Spleen (tissue), 7 donors: ENCODE data around the gene YAE1.

Experiments used
- CTCF ChIP-seq, 11 experiments: fragments of 200-600 bp in 7 of 11; fragments of 450-650 bp in 4 of 11; sonication (generic) in 4 of 11; IDR thresholded peaks in 8 of 11; conservative IDR thresholded peaks in 3 of 11; 1 replicate in 7 of 11; 2 replicates in 4 of 11; pipeline versions ENCODE4 v1.4.0 to v1.8.0; 2016 to 2021; ENCODE audit warnings: antibody characterized with exemption in 11 of 11, inconsistent platforms in 4 of 11, mild to moderate bottlenecking in 1 of 11
- POLR2A ChIP-seq, 3 donors: fragments of 450-650 bp; IDR thresholded peaks; one replicate each; pipeline ENCODE4 v1.5.1; 2017; ENCODE audit warnings: antibody characterized with exemption in 3 of 3, mild to moderate bottlenecking in 1 of 3
- donor health status: DM: no; HTN: no; CAD: no; lungs with moderate emphysema.
- donor health status: DM: no; HTN: no; CAD: no.
- donor health status: DM: no; HTN: no; CAD: no.

GRCh38 chr7:39525926-39526325 lies 40.3 kb upstream of the YAE1 start:
- no peak for TF ChIP-seq CTCF (IDR thresholded peaks at IDR 0.05 in 8 of 11, conservative IDR thresholded peaks at IDR 0.05 in 3 of 11)
- no peak for TF ChIP-seq POLR2A (IDR thresholded peaks at IDR 0.05)
